ENCODE results near the gene FOXA1. TPM values are rescaled to one million over a fixed set of nuclear protein-coding genes. Genes with fewer than 3 reads are reported as not detected.

The FOXA1 gene
- total RNA-seq, 2 donors from 2014 or later = not detected

- Mint-ChIP-seq H3K27me3 (no peaks in the 10 kb centered on the region), H3K36me3 (no peaks in the 10 kb centered on the region), H3K4me3 (no peak overlapping the region), H3K4me1 (ENCODE audit: low read depth in 2 of 2) (no peaks in the 10 kb centered on the region), H3K9me3 (no peaks in the 10 kb centered on the region), H3K27ac (no peak overlapping the region)
- DNase-seq (ENCODE audit: low spot score) (no peak), ATAC-seq (no peak)
These were observed 49.9 kb downstream of the FOXA1 start for GRCh38 chr14:37545174-37545573.

GRCh38 chr14:37544407-37544806, 50.6 kb downstream of the FOXA1 start:
- Mint-ChIP-seq H3K9me3 (no peaks in the 10 kb centered on the region), H3K4me3 (no peak overlapping the region), H3K36me3 (no peaks in the 10 kb centered on the region), H3K4me1 (ENCODE audit: low read depth in 2 of 2) (no peaks in the 10 kb centered on the region), H3K27me3 (no peaks in the 10 kb centered on the region), H3K27ac (no peak overlapping the region)
- ATAC-seq (no peak), DNase-seq (ENCODE audit: low spot score) (no peak)

- no peaks in the 10 kb centered on the region for H3K4me1 Mint-ChIP-seq (ENCODE audit: low read depth in 2 of 2)
- H3K27me3 Mint-ChIP-seq = no peaks in the 10 kb centered on the region
- no peak overlapping the region for H3K4me3 Mint-ChIP-seq
- H3K9me3 Mint-ChIP-seq = no peaks in the 10 kb centered on the region
- ATAC-seq (no peak), DNase-seq (ENCODE audit: low spot score) (no peak)
- no peak overlapping the region for H3K27ac Mint-ChIP-seq
- no peaks in the 10 kb centered on the region for H3K36me3 Mint-ChIP-seq
These were observed 55.1 kb downstream of the FOXA1 start for GRCh38 chr14:37539992-37540391.

Other genes starting within 250 kb of the FOXA1 start
- not detected for gene TTC6, start 380 bp upstream of the FOXA1 start, total RNA-seq

Data from natural killer cell treated with Interleukin-12 subunit alpha and Interleukin-12 subunit beta and Interleukin-15 and Interleukin-18, amount 100 ng/mL, for 72 hours (primary cell).